ENCODE measurements around the gene VPS13C.

DNA sequence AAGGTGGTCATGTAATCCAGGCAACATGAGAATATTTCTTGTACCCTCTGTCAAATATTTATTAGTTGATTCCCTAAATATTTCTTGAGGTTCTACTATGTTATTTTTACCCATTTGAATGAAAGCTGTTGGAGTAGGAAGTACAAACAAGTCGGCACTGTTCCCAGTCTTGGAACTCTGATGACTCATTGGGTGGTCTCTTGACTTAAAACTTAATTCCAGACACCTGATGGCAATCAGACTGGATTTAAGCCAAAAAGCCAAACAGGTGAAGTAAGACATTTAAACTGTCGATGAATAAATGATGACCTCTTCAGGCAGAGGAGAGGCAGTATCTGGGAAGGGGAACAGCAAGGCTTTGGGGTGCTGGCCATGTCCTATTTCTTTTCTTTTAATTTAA is 29.4 kb upstream of the VPS13C start:
- TF ChIP-seq, protein P1, sequence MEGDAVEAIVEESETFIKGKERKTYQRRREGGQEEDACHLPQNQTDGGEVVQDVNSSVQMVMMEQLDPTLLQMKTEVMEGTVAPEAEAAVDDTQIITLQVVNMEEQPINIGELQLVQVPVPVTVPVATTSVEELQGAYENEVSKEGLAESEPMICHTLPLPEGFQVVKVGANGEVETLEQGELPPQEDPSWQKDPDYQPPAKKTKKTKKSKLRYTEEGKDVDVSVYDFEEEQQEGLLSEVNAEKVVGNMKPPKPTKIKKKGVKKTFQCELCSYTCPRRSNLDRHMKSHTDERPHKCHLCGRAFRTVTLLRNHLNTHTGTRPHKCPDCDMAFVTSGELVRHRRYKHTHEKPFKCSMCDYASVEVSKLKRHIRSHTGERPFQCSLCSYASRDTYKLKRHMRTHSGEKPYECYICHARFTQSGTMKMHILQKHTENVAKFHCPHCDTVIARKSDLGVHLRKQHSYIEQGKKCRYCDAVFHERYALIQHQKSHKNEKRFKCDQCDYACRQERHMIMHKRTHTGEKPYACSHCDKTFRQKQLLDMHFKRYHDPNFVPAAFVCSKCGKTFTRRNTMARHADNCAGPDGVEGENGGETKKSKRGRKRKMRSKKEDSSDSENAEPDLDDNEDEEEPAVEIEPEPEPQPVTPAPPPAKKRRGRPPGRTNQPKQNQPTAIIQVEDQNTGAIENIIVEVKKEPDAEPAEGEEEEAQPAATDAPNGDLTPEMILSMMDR (IDR thresholded peaks at IDR 0.05), result no peak
- TF ChIP-seq POLR2A (IDR thresholded peaks at IDR 0.05), result no peak

All from esophagus squamous epithelium (tissue), 4 donors.